Adrenal gland (tissue), 12 donors: ENCODE results near the gene RUNX3. TPM values are rescaled to one million over a fixed set of nuclear protein-coding genes. Genes with fewer than 3 reads are reported as not detected.

Experiments
- DNase-seq, 7 donors: peaks; one replicate each; pipeline ENCODE4 v3.0.0-alpha.2; 2019 to 2020
- H3K27ac ChIP-seq, 5 donors: fragments of 200-600 bp; sonication (generic) in 4 of 5; 1 replicate in 3 of 5; 2 replicates in 2 of 5; pipeline versions ENCODE4 v1.5.1 to v1.8.0; 2016 to 2020; ENCODE audit warnings: mild to moderate bottlenecking in 1 of 5
- H3K27me3 ChIP-seq: fragments of 200-600 bp; 2 replicates; pipeline ENCODE4 v1.8.0; 2021
- H3K36me3 ChIP-seq, 2 donors: fragments of 200-600 bp; replicated peaks in 1 of 2; 1 replicate in 1 of 2; 2 replicates in 1 of 2; pipeline versions ENCODE4 v1.5.1 to v1.8.0; 2018 to 2022
- H3K4me1 ChIP-seq, 2 donors: fragments of 200-600 bp; replicated peaks in 1 of 2; 1 replicate in 1 of 2; 2 replicates in 1 of 2; pipeline versions ENCODE4 v1.5.1 to v1.8.0; 2018 to 2021
- H3K4me3 ChIP-seq, 4 donors: fragments of 200-600 bp; sonication (generic) in 3 of 4; one replicate each; pipeline ENCODE4 v1.5.1; 2016 to 2018
- H3K9me3 ChIP-seq, 3 donors: fragments of 200-600 bp; sonication (generic) in 1 of 3; replicated peaks in 1 of 3; 1 replicate in 2 of 3; 2 replicates in 1 of 3; pipeline versions ENCODE4 v1.5.1 to v1.8.0; 2016 to 2021
- CTCF ChIP-seq, 6 experiments: fragments of 450-650 bp in 4 of 6; fragments of 200-600 bp in 2 of 6; sonication (generic) in 1 of 6; IDR thresholded peaks; 1 replicate in 5 of 6; 2 replicates in 1 of 6; pipeline versions ENCODE4 v1.5.1 to v1.8.0; 2016 to 2021; ENCODE audit warnings: antibody characterized with exemption in 6 of 6, mild to moderate bottlenecking in 2 of 6, moderate library complexity in 1 of 6
- POLR2A ChIP-seq, 2 donors: fragments of 450-650 bp; IDR thresholded peaks; one replicate each; pipeline ENCODE4 v1.6.1; 2017; ENCODE audit warnings: antibody characterized with exemption in 2 of 2, mild to moderate bottlenecking in 2 of 2, moderate library complexity in 1 of 2
- WGBS, 4 donors: extraction: QIAGEN DNeasy Blood & Tissue Kit in 2 of 4; methylation state at CpG; one replicate each; pipeline versions ENCODE4 v1.1.5 to v1.1.7; 2013 to 2017; 5-methylcytosine and 5-hydroxymethylcytosine counted together
- intact Hi-C, 2 donors: fragments of 100-400 bp; cut with DNase I; formaldehyde crosslinking; loops; one replicate each; pipeline versions ENCODE4 v1.14.1 to v1.15.0; 2022 to 2023
- polyA plus RNA-seq, 3 donors: library from polyadenylated mRNA; stranded (reverse); fragments of 200-250 nt in 2 of 3; fragments of 350-450 nt in 1 of 3; fragmentation: Illumina TruSeq in 1 of 3; extraction: RNeasy Lipid Tissue Mini Kit (QIAGEN cat#74804) in 1 of 3; gene quantifications; one replicate each; pipeline ENCODE4 v1.2.3, GENCODE V29; 2013 to 2014
- total RNA-seq, 9 donors: library from RNA; depleted of rRNA in 4 of 9; stranded (reverse); fragments of >200 nt in 4 of 9; fragments of 120-200 nt in 1 of 9; fragmentation: NEBNext Ultra II Directional in 1 of 9; extraction: Animal tissue kit (Norgen Biotek cat#: 25700) in 1 of 9; gene quantifications; one replicate each; pipeline versions ENCODE4 v1.1.0 to v1.2.4, GENCODE V29; 2013 to 2023
- donor health status: healthy with polysubstance abuse.
- donor health status: Bipolar disorder and iron deficiency.
- donor health status: DM: yes; HTN: yes; CAD: no.
- donor health status: DM: no; HTN: no; CAD: no.
- donor health status: DM: no; HTN: no; CAD: no.
- donor health status: DM: yes; HTN: yes; CAD: no.

RUNX3 gene
- total and polyA plus RNA-seq, 12 donors = 0.06 to 7.5 (median 2.7) TPM

- Histone ChIP-seq H3K36me3 (no peaks in the 10 kb centered on the region), H3K27me3 (no peaks in the 10 kb centered on the region), H3K4me1 (no peaks in the 10 kb centered on the region), H3K9me3 (no peaks in the 10 kb centered on the region), H3K4me3 (no peak overlapping the region), H3K27ac (no peak overlapping the region)
- WGBS, 4 donors = 80 to 86% (median 82%) methylated on average over 22 to 32 of the region's 32 CpGs
- TF ChIP-seq POLR2A (IDR thresholded peaks at IDR 0.05) (no peak), CTCF (IDR thresholded peaks at IDR 0.05) (no peak)
- peak in 4 of 7 donors; percentile 13 to 59 (median 28) for DNase-seq
- intact Hi-C loops = no loop called here
Observed at GRCh38 chr1:24964811-24965570, 34.9 kb upstream of the RUNX3 start.

GRCh38 chr1:24963943-24964693, 34.0 kb upstream of the RUNX3 start:
- Histone ChIP-seq H3K27me3 (no peaks in the 10 kb centered on the region), H3K27ac (no peak overlapping the region), H3K36me3 (no peaks in the 10 kb centered on the region), H3K4me3 (no peak overlapping the region), H3K9me3 (no peaks in the 10 kb centered on the region), H3K4me1 (no peaks in the 10 kb centered on the region)
- TF ChIP-seq POLR2A (IDR thresholded peaks at IDR 0.05) (no peak), CTCF (IDR thresholded peaks at IDR 0.05) (no peak)
- WGBS, 4 donors = 83 to 90% (median 87%) methylated on average over 22 to 23 of the region's 23 CpGs
- no peak for DNase-seq
- intact Hi-C loops = no loop called here

GRCh38 chr1:24963099-24963872, 33.2 kb upstream of the RUNX3 start:
- Histone ChIP-seq H3K4me1 (no peaks in the 10 kb centered on the region), H3K4me3 (no peak overlapping the region), H3K9me3 (no peaks in the 10 kb centered on the region), H3K27ac (no peak overlapping the region), H3K36me3 (no peaks in the 10 kb centered on the region), H3K27me3 (no peaks in the 10 kb centered on the region)
- no peak for DNase-seq
- WGBS, 4 donors = 61 to 76% (median 71%) methylated on average over 3 to 9 of the region's 9 CpGs
- no peak for TF ChIP-seq CTCF (IDR thresholded peaks at IDR 0.05)
- no peak for TF ChIP-seq POLR2A (IDR thresholded peaks at IDR 0.05)
- intact Hi-C loops = no loop called here
